K562 (cell line): ENCODE results near the gene SMIM41. TPM values are rescaled to one million over a fixed set of nuclear protein-coding genes. Genes with fewer than 3 reads are reported as not detected.

Source experiments
- BRF1 ChIP-seq: IDR thresholded peaks from 3 replicates; pipeline ENCODE4 v1.6.1; 2011; ENCODE audit warnings: borderline replicate concordance, mild to moderate bottlenecking; ENCODE audit not compliant: insufficient read length; ENCODE audit errors: extremely low read depth
- CSDE1 ChIP-seq, 2 experiments: fragments of 450-650 bp; IDR thresholded peaks; 2 replicates each; pipeline ENCODE4 v1.6.1; 2016; ENCODE audit warnings: mild to moderate bottlenecking in 1 of 2
- GTF2E2 ChIP-seq: fragments of 200-800 bp; sonication (Bioruptor generic); IDR thresholded peaks from 2 replicates; pipeline ENCODE4 v1.6.1; 2016; ENCODE audit warnings: missing genetic modification characterization, missing compliant biosample characterization
- HMG20A ChIP-seq: fragments of 450-650 bp; formaldehyde crosslinking; conservative IDR thresholded peaks from 2 replicates; pipeline ENCODE4 v1.4.0; 2020; ENCODE audit warnings: mild to moderate bottlenecking, mixed read lengths
- MYBL2 ChIP-seq, 2 experiments: fragments of 450-650 bp in 1 of 2; sonication (generic) in 1 of 2; formaldehyde crosslinking in 1 of 2; IDR thresholded peaks; 2 replicates each; pipeline versions ENCODE4 v1.6.1 to v1.8.1; 2017 to 2022; ENCODE audit warnings: borderline replicate concordance in 1 of 2, inconsistent platforms in 1 of 2, low read depth in 1 of 2, mild to moderate bottlenecking in 1 of 2, missing genetic modification reagents in 1 of 2, moderate library complexity in 1 of 2
- ZKSCAN8 ChIP-seq: fragments of 200-800 bp; sonication (Bioruptor generic); IDR thresholded peaks from 2 replicates; pipeline ENCODE4 v1.6.1; 2016; ENCODE audit warnings: missing genetic modification characterization, missing compliant biosample characterization
- polyA plus RNA-seq, 8 experiments: library from polyadenylated mRNA; depleted of rRNA in 4 of 8; stranded (reverse) in 5 of 8; unstranded in 3 of 8; fragments of >200 nt; fragmentation: Nextera tagmentation in 2 of 8; fragmentation: Illumina TruSeq in 1 of 8; extraction: Ambion mirVana in 2 of 8; extraction: Trizol in 1 of 8; gene quantifications; 2 replicates each; pipeline versions ENCODE4 v1.2.1 to v1.2.3, GENCODE V29; 2011 to 2014; ENCODE audit warnings: inconsistent platforms in 1 of 8, missing spikeins in 1 of 8
- total RNA-seq, 7 experiments: library from RNA; depleted of rRNA in 6 of 7; stranded (reverse); fragments of >200 nt in 6 of 7; fragmentation: Illumina TruSeq in 2 of 7; extraction: Trizol in 2 of 7; gene quantifications; 2 replicates each; pipeline versions ENCODE4 v1.2.1 to v1.2.3, GENCODE V29; 2011 to 2021; ENCODE audit warnings: low replicate concordance in 1 of 7
- TF ChIP-seq, protein P1 (sequence below): sonication (generic); formaldehyde crosslinking; IDR thresholded peaks from 2 replicates; pipeline ENCODE4 v1.8.0; 2022; ENCODE audit warnings: mild to moderate bottlenecking, missing genetic modification reagents
- TF ChIP-seq, protein P2 (sequence below): fragments of 250-450 bp; sonication (Bioruptor Pico); IDR thresholded peaks from 2 replicates; pipeline ENCODE4 v1.6.1; 2021; ENCODE audit warnings: mild to moderate bottlenecking
- TF ChIP-seq, protein P3 (sequence below): fragments of 450-650 bp; formaldehyde crosslinking; IDR thresholded peaks from 2 replicates; pipeline ENCODE4 v1.4.0; 2020; ENCODE audit warnings: mild to moderate bottlenecking
- TF ChIP-seq, protein P4 (sequence below): sonication (generic); formaldehyde crosslinking; IDR thresholded peaks from 2 replicates; pipeline ENCODE4 v1.8.0; 2022; ENCODE audit warnings: mild to moderate bottlenecking, missing genetic modification reagents
- TF ChIP-seq, protein P5 (sequence below): sonication (generic); formaldehyde crosslinking; IDR thresholded peaks from 2 replicates; pipeline ENCODE4 v1.9.0; 2022; ENCODE audit warnings: mild to moderate bottlenecking, missing genetic modification reagents
- TF ChIP-seq, protein P6 (sequence below): fragments of 450-650 bp; IDR thresholded peaks from 2 replicates; pipeline ENCODE4 v1.6.1; 2016; ENCODE audit warnings: low read depth

Gene SMIM41
- total and polyA plus RNA-seq, 9 of the 15 experiments (the other 6 are each of a cell fraction or from before 2014, with no cell fraction given): not detected

DNA sequence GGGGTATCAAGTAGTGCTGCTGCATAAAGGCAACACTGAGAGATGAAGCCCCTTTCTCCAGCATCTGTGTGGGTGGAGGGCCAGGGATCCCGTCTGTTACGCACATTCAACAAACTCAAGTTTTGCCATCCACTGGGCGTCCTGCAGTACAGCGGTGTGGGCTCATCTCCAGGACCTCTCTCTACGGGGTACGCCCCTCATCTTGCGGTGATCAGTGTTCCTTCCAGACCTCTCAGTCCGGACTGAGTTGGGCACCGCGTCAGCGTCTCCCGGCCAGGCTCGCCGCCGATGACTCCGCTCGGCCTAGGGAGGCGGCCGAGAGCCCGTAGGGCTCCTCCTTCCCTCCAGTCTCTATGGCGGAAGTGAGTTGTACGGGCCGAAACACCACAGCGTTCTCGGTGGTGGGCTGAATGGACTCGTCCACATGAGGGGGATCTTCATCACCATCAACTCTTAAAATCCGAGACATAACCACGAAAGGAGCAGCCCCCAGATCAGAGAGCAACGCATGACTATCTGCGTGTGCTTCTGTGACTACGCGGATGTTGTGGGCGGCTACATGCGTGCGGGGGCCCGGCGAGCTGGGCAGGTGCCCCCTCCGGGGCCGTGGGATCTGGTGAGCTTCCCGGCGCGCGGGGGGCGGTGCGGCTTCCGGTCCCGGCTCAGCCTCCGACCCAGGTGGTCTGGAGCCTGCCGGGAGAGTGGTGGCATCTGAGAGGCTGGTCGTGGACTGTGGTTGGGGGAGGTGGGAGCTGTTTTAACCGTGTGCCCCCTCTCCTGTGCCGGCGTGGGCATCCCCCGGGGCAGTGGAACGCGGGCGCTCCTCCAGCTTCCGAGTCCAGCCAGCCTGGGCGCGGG is 9.9 kb upstream of the SMIM41 start, which contains the start of gene ATG101 (continued):
- TF ChIP-seq, protein P1, sequence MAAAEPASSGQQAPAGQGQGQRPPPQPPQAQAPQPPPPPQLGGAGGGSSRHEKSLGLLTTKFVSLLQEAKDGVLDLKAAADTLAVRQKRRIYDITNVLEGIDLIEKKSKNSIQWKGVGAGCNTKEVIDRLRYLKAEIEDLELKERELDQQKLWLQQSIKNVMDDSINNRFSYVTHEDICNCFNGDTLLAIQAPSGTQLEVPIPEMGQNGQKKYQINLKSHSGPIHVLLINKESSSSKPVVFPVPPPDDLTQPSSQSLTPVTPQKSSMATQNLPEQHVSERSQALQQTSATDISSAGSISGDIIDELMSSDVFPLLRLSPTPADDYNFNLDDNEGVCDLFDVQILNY (CRISPR knock-in tag): peak; percentile 69; the same call in 1 of the 2 replicates
- TF ChIP-seq BRF1 (no peak), MYBL2 (IDR thresholded peaks at IDR 0.05; ENCODE audit: low read depth) (no peak), MYBL2 (CRISPR knock-in tag; IDR thresholded peaks at IDR 0.05; ENCODE audit: borderline replicate concordance) (no peak), HMG20A (CRISPR knock-in tag) (no peak), GTF2E2 (tag) (no peak), ZKSCAN8 (CRISPR knock-in tag) (no peak), CSDE1 (IDR thresholded peaks at IDR 0.05) (no peak)
- TF ChIP-seq, protein P2, sequence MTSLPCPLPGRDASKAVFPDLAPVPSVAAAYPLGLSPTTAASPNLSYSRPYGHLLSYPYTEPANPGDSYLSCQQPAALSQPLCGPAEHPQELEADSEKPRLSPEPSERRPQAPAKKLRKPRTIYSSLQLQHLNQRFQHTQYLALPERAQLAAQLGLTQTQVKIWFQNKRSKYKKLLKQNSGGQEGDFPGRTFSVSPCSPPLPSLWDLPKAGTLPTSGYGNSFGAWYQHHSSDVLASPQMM (CRISPR knock-in tag): no peak
- TF ChIP-seq, protein P3, sequence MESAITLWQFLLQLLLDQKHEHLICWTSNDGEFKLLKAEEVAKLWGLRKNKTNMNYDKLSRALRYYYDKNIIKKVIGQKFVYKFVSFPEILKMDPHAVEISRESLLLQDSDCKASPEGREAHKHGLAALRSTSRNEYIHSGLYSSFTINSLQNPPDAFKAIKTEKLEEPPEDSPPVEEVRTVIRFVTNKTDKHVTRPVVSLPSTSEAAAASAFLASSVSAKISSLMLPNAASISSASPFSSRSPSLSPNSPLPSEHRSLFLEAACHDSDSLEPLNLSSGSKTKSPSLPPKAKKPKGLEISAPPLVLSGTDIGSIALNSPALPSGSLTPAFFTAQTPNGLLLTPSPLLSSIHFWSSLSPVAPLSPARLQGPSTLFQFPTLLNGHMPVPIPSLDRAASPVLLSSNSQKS (CRISPR knock-in tag): no peak
- TF ChIP-seq, protein P4, sequence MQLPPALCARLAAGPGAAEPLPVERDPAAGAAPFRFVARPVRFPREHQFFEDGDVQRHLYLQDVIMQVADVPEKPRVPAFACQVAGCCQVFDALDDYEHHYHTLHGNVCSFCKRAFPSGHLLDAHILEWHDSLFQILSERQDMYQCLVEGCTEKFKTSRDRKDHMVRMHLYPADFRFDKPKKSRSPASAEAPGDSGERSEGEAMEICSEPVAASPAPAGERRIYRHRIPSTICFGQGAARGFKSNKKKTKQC (CRISPR knock-in tag): 0 out of 2 replicates have a peak, but pooled peaks have one; percentile 45
- TF ChIP-seq, protein P5, sequence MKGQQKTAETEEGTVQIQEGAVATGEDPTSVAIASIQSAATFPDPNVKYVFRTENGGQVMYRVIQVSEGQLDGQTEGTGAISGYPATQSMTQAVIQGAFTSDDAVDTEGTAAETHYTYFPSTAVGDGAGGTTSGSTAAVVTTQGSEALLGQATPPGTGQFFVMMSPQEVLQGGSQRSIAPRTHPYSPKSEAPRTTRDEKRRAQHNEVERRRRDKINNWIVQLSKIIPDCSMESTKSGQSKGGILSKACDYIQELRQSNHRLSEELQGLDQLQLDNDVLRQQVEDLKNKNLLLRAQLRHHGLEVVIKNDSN (CRISPR knock-in tag): no peak
- TF ChIP-seq, protein P6, sequence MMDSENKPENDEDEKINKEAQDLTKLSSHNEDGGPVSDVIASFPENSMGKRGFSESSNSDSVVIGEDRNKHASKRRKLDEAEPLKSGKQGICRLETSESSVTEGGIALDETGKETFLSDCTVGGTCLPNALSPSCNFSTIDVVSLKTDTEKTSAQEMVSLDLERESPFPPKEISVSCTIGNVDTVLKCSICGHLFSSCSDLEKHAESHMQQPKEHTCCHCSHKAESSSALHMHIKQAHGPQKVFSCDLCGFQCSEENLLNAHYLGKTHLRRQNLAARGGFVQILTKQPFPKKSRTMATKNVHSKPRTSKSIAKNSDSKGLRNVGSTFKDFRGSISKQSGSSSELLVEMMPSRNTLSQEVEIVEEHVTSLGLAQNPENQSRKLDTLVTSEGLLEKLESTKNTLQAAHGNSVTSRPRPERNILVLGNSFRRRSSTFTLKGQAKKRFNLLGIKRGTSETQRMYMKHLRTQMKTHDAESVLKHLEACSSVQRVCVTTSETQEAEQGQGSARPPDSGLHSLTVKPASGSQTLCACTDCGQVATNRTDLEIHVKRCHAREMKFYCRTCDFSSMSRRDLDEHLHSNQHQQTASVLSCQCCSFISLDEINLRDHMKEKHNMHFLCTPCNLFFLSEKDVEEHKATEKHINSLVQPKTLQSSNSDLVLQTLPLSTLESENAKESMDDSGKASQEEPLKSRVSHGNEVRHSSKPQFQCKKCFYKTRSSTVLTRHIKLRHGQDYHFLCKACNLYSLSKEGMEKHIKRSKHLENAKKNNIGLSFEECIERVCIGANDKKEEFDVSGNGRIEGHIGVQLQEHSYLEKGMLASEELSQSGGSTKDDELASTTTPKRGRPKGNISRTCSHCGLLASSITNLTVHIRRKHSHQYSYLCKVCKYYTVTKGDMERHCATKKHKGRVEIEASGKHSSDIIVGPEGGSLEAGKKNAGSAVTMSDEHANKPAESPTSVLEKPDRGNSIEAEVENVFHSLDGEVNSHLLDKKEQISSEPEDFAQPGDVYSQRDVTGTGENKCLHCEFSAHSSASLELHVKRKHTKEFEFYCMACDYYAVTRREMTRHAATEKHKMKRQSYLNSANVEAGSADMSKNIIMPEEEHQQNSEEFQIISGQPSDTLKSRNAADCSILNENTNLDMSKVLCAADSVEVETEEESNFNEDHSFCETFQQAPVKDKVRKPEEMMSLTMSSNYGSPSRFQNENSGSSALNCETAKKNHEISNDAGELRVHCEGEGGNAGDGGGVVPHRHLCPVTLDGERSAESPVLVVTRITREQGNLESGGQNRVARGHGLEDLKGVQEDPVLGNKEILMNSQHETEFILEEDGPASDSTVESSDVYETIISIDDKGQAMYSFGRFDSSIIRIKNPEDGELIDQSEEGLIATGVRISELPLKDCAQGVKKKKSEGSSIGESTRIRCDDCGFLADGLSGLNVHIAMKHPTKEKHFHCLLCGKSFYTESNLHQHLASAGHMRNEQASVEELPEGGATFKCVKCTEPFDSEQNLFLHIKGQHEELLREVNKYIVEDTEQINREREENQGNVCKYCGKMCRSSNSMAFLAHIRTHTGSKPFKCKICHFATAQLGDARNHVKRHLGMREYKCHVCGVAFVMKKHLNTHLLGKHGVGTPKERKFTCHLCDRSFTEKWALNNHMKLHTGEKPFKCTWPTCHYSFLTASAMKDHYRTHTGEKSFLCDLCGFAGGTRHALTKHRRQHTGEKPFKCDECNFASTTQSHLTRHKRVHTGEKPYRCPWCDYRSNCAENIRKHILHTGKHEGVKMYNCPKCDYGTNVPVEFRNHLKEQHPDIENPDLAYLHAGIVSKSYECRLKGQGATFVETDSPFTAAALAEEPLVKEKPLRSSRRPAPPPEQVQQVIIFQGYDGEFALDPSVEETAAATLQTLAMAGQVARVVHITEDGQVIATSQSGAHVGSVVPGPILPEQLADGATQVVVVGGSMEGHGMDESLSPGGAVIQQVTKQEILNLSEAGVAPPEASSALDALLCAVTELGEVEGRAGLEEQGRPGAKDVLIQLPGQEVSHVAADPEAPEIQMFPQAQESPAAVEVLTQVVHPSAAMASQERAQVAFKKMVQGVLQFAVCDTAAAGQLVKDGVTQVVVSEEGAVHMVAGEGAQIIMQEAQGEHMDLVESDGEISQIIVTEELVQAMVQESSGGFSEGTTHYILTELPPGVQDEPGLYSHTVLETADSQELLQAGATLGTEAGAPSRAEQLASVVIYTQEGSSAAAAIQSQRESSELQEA: no peak
